H9 (cell line): ENCODE measurements around the gene SLC25A11. TPM values are rescaled to one million over a fixed set of nuclear protein-coding genes. Genes with fewer than 3 reads are reported as not detected.

ENCODE experiments used
- DNase-seq: peaks from one replicate; pipeline ENCODE4 v3.0.0-alpha.2; 2017
- H2AFZ ChIP-seq: one replicate; pipeline ENCODE4 v1.6.1; 2013; ENCODE audit warnings: mild to moderate bottlenecking, low read length, control low read depth, moderate library complexity
- H2AK5ac ChIP-seq: 2 replicates; pipeline ENCODE4 v1.6.1; 2013; ENCODE audit warnings: low read length, control low read depth, mixed read lengths; ENCODE audit not compliant: insufficient read length
- H2BK120ac ChIP-seq: one replicate; pipeline ENCODE4 v1.6.1; 2013; ENCODE audit warnings: low read depth, mild to moderate bottlenecking, low read length, control low read depth, inconsistent platforms; ENCODE audit not compliant: poor library complexity, severe bottlenecking
- H2BK12ac ChIP-seq: 2 replicates; pipeline ENCODE4 v1.6.1; 2013; ENCODE audit warnings: low read length, control low read depth, mixed read lengths, low read depth; ENCODE audit not compliant: insufficient read length
- H2BK15ac ChIP-seq: 2 replicates; pipeline ENCODE4 v1.6.1; 2013; ENCODE audit warnings: low read depth, low read length, control low read depth
- H2BK20ac ChIP-seq: one replicate; pipeline ENCODE4 v1.6.1; 2013; ENCODE audit warnings: low read depth, mild to moderate bottlenecking, low read length, control low read depth, inconsistent platforms; ENCODE audit not compliant: poor library complexity, severe bottlenecking
- H2BK5ac ChIP-seq: 2 replicates; pipeline ENCODE4 v1.6.1; 2013; ENCODE audit warnings: low read length, control low read depth, mixed read lengths; ENCODE audit not compliant: insufficient read length
- H3K14ac ChIP-seq: 2 replicates; pipeline ENCODE4 v1.6.1; 2013; ENCODE audit warnings: low read length, control low read depth; ENCODE audit not compliant: insufficient read depth
- H3K18ac ChIP-seq: 2 replicates; pipeline ENCODE4 v1.6.1; 2013; ENCODE audit warnings: low read depth, mild to moderate bottlenecking, mixed read lengths, low read length, control low read depth; ENCODE audit not compliant: insufficient read length
- H3K23ac ChIP-seq: 2 replicates; pipeline ENCODE4 v1.6.1; 2013; ENCODE audit warnings: low read length, control low read depth, mixed read lengths, low read depth; ENCODE audit not compliant: insufficient read length
- H3K23me2 ChIP-seq: 2 replicates; pipeline ENCODE4 v1.6.1; 2013; ENCODE audit warnings: low read depth, mild to moderate bottlenecking, mixed read lengths, low read length, control low read depth; ENCODE audit not compliant: insufficient read length, poor library complexity, severe bottlenecking
- H3K27ac ChIP-seq: 2 replicates; pipeline ENCODE4 v1.5.1; 2013; ENCODE audit warnings: low read length, control low read depth, mixed read lengths, low read depth; ENCODE audit not compliant: insufficient read length
- H3K27me3 ChIP-seq: 2 replicates; pipeline ENCODE4 v1.6.1; 2013; ENCODE audit warnings: low read length, control low read depth, inconsistent platforms; ENCODE audit not compliant: insufficient read depth
- H3K4ac ChIP-seq: 2 replicates; pipeline ENCODE4 v1.6.1; 2013; ENCODE audit warnings: low read depth, mild to moderate bottlenecking, control low read depth, inconsistent platforms, low read length, moderate library complexity
- H3K4me1 ChIP-seq: 2 replicates; pipeline ENCODE4 v1.6.1; 2013; ENCODE audit warnings: low read length, control low read depth, inconsistent platforms; ENCODE audit not compliant: insufficient read depth
- H3K4me2 ChIP-seq: 2 replicates; pipeline ENCODE4 v1.6.1; 2013; ENCODE audit warnings: low read length, control low read depth, mixed read lengths; ENCODE audit not compliant: insufficient read length, insufficient read depth
- H3K56ac ChIP-seq: 2 replicates; pipeline ENCODE4 v1.6.1; 2013; ENCODE audit warnings: low read depth, mild to moderate bottlenecking, mixed read lengths, low read length, control low read depth; ENCODE audit not compliant: insufficient read length
- H3K79me1 ChIP-seq: 2 replicates; pipeline ENCODE4 v1.6.1; 2013; ENCODE audit warnings: low read depth, mild to moderate bottlenecking, moderate library complexity, low read length, control low read depth, inconsistent platforms; ENCODE audit not compliant: insufficient read depth, poor library complexity, severe bottlenecking
- H3K79me2 ChIP-seq: 2 replicates; pipeline ENCODE4 v1.6.1; 2013; ENCODE audit warnings: low read length, control low read depth, inconsistent platforms; ENCODE audit not compliant: insufficient read depth
- H3K9ac ChIP-seq: 2 replicates; pipeline ENCODE4 v1.6.1; 2013; ENCODE audit warnings: low read length, control low read depth, mixed read lengths; ENCODE audit not compliant: insufficient read length; ENCODE audit errors: extremely low read depth
- H3K9me3 ChIP-seq: one replicate; pipeline ENCODE4 v1.6.1; 2013; ENCODE audit warnings: low read depth, low read length, inconsistent platforms; ENCODE audit not compliant: control insufficient read depth
- H3T11ph ChIP-seq: one replicate; pipeline ENCODE4 v1.6.1; 2013; ENCODE audit warnings: mild to moderate bottlenecking, low read length, control low read depth, inconsistent platforms
- H4K20me1 ChIP-seq: one replicate; pipeline ENCODE4 v1.6.1; 2013; ENCODE audit not compliant: control insufficient read depth, insufficient read length, insufficient read depth
- H4K5ac ChIP-seq: 2 replicates; pipeline ENCODE4 v1.6.1; 2013; ENCODE audit warnings: low read depth, mild to moderate bottlenecking, mixed read lengths, low read length, control low read depth; ENCODE audit not compliant: insufficient read length
- H4K8ac ChIP-seq: replicated peaks from 2 replicates; pipeline ENCODE4 v1.6.1; 2013; ENCODE audit warnings: low read length, control low read depth, mixed read lengths, low read depth; ENCODE audit not compliant: insufficient read length
- H4K91ac ChIP-seq: 2 replicates; pipeline ENCODE4 v1.6.1; 2013; ENCODE audit warnings: low read depth, mild to moderate bottlenecking, moderate library complexity, mixed read lengths, low read length, control low read depth; ENCODE audit not compliant: insufficient read length
- H3K27ac Mint-ChIP-seq, 3 experiments: 2 replicates in 2 of 3; 3 replicates in 1 of 3; pipeline ENCODE4 v1.8.0; 2020 to 2021; ENCODE audit warnings: mixed read lengths in 3 of 3, mild to moderate bottlenecking in 1 of 3, moderate library complexity in 1 of 3
- H3K27me3 Mint-ChIP-seq: 2 replicates; pipeline ENCODE4 v1.8.0; 2021; ENCODE audit warnings: low read depth, mild to moderate bottlenecking, moderate library complexity, mixed read lengths
- H3K36me3 Mint-ChIP-seq, 3 experiments: 2 replicates in 2 of 3; 3 replicates in 1 of 3; pipeline ENCODE4 v1.8.0; 2020 to 2021; ENCODE audit warnings: low read depth in 3 of 3, mixed read lengths in 3 of 3; ENCODE audit not compliant: insufficient read depth in 1 of 3
- H3K4me1 Mint-ChIP-seq, 2 experiments: 2 replicates each; pipeline ENCODE4 v1.8.0; 2020; ENCODE audit warnings: mixed read lengths in 2 of 2
- H3K4me3 Mint-ChIP-seq, 2 experiments: 2 replicates in 1 of 2; 3 replicates in 1 of 2; pipeline ENCODE4 v1.8.0; 2020 to 2021; ENCODE audit warnings: mild to moderate bottlenecking in 2 of 2, mixed read lengths in 2 of 2, moderate library complexity in 1 of 2
- H3K9me3 Mint-ChIP-seq, 2 experiments: 2 replicates in 1 of 2; 3 replicates in 1 of 2; pipeline ENCODE4 v1.8.0; 2020; ENCODE audit warnings: mild to moderate bottlenecking in 2 of 2, mixed read lengths in 2 of 2, moderate library complexity in 1 of 2
- WGBS: extraction: QIAGEN DNeasy Blood & Tissue Kit; methylation state at CpG from one replicate; pipeline ENCODE4 v1.1.7; 2013; ENCODE audit warnings: missing lambda C conversion rate, low lambda C conversion rate, mixed read lengths; ENCODE audit not compliant: insufficient read length; ENCODE audit errors: extremely low coverage; 5-methylcytosine and 5-hydroxymethylcytosine counted together
- total RNA-seq: library from RNA; stranded (reverse); gene quantifications from 2 replicates; pipeline ENCODE4 v1.2.1, GENCODE V29; 2021
- TF ChIP-seq, protein P1 (sequence below): fragments of 200-600 bp; sonication (generic); conservative IDR thresholded peaks from 3 replicates; pipeline ENCODE4 v1.8.0; 2021; ENCODE audit warnings: antibody characterized with exemption, mild to moderate bottlenecking

SLC25A11 gene
- total RNA-seq, 1 experiment from 2014 or later: 74.9 TPM

DNA sequence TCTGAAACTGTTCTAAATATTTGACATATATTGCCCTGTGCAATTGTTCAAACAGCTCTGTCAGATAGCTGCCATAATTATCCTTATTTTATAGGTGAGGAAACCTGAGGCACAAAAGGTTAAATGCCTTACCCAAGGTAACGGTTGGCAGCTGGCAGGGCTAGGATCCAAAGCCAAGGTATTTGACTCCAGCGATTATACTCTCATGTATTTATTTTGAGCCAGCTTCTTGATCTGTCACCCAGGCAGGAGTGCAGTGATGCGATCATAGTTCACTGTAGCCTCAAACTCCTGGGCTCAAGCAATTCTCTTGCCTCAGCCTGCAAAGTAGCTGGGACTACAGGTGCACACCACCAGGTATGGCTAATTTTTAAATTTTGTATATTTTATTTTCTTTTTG lies 18.3 kb upstream of the SLC25A11 start:
- Histone ChIP-seq H3K18ac (no peak overlapping the region), H3K23ac (no peak overlapping the region), H3K27me3 (no peaks in the 10 kb centered on the region), H3K79me1 (no peaks in the 10 kb centered on the region), H3T11ph (no peak overlapping the region), H4K8ac (no peak overlapping the region), H3K27ac (no peak overlapping the region), H3K4me1 (peaks cover 3% of the 10 kb centered on the region; the same call in 1 of the 2 replicates), H2AK5ac (no peak overlapping the region), H2BK12ac (no peak overlapping the region), H2BK15ac (no peak overlapping the region), H3K9ac (no peak overlapping the region), H2AFZ (no peak overlapping the region), H3K23me2 (no peaks in the 10 kb centered on the region), H3K4ac (no peak overlapping the region), H3K56ac (no peak overlapping the region), H4K91ac (no peak overlapping the region), H2BK5ac (no peak overlapping the region), H3K4me2 (no peak overlapping the region), H3K9me3 (no peaks in the 10 kb centered on the region), H3K14ac (no peak overlapping the region), H3K79me2 (no peaks in the 10 kb centered on the region; the same call in 1 of the 2 replicates), H2BK20ac (no peak overlapping the region), H2BK120ac (no peak overlapping the region), H4K20me1 (no peaks in the 10 kb centered on the region), H4K5ac (no peak overlapping the region)
- no peak for DNase-seq
- Mint-ChIP-seq H3K9me3 (peaks cover 0 to under 1% of the 10 kb centered on the region in 2 experiments; a peak in 1 of 5 replicates), H3K27ac (no peak overlapping the region), H3K4me1 (peaks cover 23 to 24% of the 10 kb centered on the region in 2 experiments), H3K27me3 (no peaks in the 10 kb centered on the region; the same call in 1 of the 2 replicates), H3K36me3 (peaks cover 10 to 28% (median 26%) of the 10 kb centered on the region in 3 experiments; a peak in 6 of 7 replicates), H3K4me3 (no peak overlapping the region)
- no CpG with 5 or more reads among the region's 3 CpGs for WGBS
- TF ChIP-seq, protein P1, sequence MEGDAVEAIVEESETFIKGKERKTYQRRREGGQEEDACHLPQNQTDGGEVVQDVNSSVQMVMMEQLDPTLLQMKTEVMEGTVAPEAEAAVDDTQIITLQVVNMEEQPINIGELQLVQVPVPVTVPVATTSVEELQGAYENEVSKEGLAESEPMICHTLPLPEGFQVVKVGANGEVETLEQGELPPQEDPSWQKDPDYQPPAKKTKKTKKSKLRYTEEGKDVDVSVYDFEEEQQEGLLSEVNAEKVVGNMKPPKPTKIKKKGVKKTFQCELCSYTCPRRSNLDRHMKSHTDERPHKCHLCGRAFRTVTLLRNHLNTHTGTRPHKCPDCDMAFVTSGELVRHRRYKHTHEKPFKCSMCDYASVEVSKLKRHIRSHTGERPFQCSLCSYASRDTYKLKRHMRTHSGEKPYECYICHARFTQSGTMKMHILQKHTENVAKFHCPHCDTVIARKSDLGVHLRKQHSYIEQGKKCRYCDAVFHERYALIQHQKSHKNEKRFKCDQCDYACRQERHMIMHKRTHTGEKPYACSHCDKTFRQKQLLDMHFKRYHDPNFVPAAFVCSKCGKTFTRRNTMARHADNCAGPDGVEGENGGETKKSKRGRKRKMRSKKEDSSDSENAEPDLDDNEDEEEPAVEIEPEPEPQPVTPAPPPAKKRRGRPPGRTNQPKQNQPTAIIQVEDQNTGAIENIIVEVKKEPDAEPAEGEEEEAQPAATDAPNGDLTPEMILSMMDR: no peak
